ENCODE measurements around the gene VAT1. TPM values are rescaled to one million over a fixed set of nuclear protein-coding genes. Genes with fewer than 3 reads are reported as not detected.

Gene VAT1
- total and polyA plus RNA-seq, 2 of the 13 experiments (the other 11 are each of a cell fraction or from before 2014, with no cell fraction given): 143 to 205 TPM

GRCh38 chr17:42979511-42980273 lies 42.5 kb downstream of the VAT1 start, which contains the start of gene PTGES3L (continued):
- TF ChIP-seq SSRP1 (CRISPR knock-in tag; IDR thresholded peaks at IDR 0.05): no peak
- TF ChIP-seq KDM1A (CRISPR knock-in tag; IDR thresholded peaks at IDR 0.05): no peak
- no peak for TF ChIP-seq TBX2 (CRISPR knock-in tag; IDR thresholded peaks at IDR 0.05; ENCODE audit: borderline replicate concordance)
- TF ChIP-seq ZNF329 (CRISPR knock-in tag; IDR thresholded peaks at IDR 0.05; ENCODE audit: low read depth): no peak
- no peak for TF ChIP-seq ZNF124 (CRISPR knock-in tag; IDR thresholded peaks at IDR 0.05)
- no peak for TF ChIP-seq SATB2 (CRISPR knock-in tag; IDR thresholded peaks at IDR 0.05)
- no peak; the same call in 1 of the 2 replicates for TF ChIP-seq ZNF205 (CRISPR knock-in tag; IDR thresholded peaks at IDR 0.05)
- TF ChIP-seq TARDBP (CRISPR knock-in tag; IDR thresholded peaks at IDR 0.05): 0 out of 2 replicates have a peak, but pooled peaks have one; percentile 17
- no peak for TF ChIP-seq CEBPZ (IDR thresholded peaks at IDR 0.05; ENCODE audit: low read length)
- TF ChIP-seq ZNF713 (CRISPR knock-in tag; IDR thresholded peaks at IDR 0.05): no peak
- peak; percentile 73; the same call in 1 of the 2 replicates for TF ChIP-seq DZIP1 (CRISPR knock-in tag; IDR thresholded peaks at IDR 0.05)
- TF ChIP-seq KIAA2018 (CRISPR knock-in tag; IDR thresholded peaks at IDR 0.05; ENCODE audit: borderline replicate concordance): no peak
- peak; percentile 4 for TF ChIP-seq XRCC5 (optimal IDR thresholded peaks at IDR 0.05; ENCODE audit: low read length)
- TF ChIP-seq ZNF740 (CRISPR knock-in tag; IDR thresholded peaks at IDR 0.05): peak; percentile 7; the same call in 1 of the 2 replicates
- no peak for TF ChIP-seq SYNCRIP (IDR thresholded peaks at IDR 0.05; ENCODE audit: insufficient read depth, low read depth, low read length)
